ENCODE measurements around the gene ECT2L.

DNA sequence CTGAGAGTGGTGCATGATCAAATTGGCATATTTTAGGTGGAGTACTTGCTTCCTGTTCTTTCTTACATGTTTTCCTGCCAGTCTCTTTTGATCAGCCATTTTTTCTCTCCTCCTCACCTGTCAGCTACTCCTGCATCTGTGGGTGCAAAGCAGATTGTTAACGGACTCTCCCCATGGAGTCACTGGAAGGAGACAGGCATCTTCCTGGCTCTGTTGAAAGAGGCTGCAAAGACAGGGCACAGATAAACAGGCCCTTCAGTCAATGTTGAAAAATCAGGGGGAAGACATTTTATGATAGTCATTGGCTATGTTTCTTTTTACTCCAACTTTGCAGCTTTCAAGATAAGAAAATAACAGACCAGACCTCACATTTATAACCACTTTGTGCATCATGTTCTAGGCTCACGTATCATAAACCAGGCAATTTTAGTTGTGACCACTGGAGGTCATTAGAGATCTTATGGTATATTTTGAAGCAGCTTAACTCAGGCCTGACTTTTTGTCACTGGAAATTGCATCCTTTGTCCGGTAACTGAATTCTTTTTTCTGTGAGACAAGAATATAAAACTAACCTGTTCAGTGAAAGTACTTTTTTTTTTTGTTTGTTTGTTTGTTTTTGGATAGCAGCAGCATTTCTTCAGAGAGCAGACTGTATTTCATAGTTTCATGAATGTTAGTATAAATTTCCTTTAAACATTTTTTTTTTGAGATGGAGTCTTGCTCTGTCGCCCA lies 20.1 kb downstream of the ECT2L start:
- no peak for TF ChIP-seq POLR2A (IDR thresholded peaks at IDR 0.05)
- TF ChIP-seq, protein P1, sequence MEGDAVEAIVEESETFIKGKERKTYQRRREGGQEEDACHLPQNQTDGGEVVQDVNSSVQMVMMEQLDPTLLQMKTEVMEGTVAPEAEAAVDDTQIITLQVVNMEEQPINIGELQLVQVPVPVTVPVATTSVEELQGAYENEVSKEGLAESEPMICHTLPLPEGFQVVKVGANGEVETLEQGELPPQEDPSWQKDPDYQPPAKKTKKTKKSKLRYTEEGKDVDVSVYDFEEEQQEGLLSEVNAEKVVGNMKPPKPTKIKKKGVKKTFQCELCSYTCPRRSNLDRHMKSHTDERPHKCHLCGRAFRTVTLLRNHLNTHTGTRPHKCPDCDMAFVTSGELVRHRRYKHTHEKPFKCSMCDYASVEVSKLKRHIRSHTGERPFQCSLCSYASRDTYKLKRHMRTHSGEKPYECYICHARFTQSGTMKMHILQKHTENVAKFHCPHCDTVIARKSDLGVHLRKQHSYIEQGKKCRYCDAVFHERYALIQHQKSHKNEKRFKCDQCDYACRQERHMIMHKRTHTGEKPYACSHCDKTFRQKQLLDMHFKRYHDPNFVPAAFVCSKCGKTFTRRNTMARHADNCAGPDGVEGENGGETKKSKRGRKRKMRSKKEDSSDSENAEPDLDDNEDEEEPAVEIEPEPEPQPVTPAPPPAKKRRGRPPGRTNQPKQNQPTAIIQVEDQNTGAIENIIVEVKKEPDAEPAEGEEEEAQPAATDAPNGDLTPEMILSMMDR (IDR thresholded peaks at IDR 0.05): peak; percentile 51 to 82 (median 61)

All from testis (tissue), 2 donors.